Hematopoietic multipotent progenitor cell treated with erythropoietin and hydrocortisone succinate and interleukin-3 and kit ligand, for 6 days (in vitro differentiated cells): ENCODE data around the gene CX3CR1.
"Not testable (repeated sequence)": the region's sequence is repeated elsewhere in the genome, so short reads cannot be mapped to it uniquely, and the experiment has no call there.

Experiments
- DNase-seq: peaks from one replicate; pipeline ENCODE4 v3.0.0-alpha.2; 2015

Gene CX3CR1

DNA sequence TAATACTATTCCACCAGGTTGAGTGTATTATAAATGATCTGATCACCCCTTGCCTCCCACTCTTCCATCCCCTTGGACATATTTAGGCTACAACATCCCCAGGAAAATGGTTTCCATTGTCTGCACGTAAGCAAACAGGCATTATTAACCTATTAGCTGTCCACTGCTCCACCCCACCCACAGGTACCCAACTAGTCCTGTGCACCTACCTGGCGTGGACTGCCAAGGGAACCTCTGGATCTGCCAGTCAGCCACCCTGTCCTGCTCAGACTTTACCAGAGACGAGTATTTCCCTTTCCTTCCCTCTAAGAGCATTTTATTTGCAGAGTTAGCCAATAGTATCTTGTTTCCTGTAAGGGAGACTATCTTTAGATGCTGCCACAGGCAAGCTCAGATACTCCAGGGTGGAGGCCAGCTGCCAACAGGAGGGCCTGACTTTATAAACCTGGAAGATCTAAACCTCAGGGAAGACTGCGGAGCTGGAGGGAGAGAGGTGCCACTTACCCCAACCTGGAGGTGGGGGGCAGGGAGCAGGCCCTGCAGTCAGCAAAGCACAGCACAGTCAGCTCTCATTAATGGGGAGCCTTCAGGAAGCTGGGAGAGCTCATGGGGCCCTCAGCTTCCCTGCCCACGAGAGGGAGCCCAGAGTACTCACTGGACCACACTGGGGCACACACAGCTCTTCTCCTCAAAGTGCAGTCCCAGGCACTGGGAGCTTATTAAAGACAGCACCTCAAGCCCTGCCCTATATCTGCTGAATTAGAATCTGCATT, at the start of gene CX3CR1:
TSS of gene CX3CR1 (minus strand) at position 292 of the 773 bp plus-strand sequence. CDS start 13,527 bp downstream, outside the sequence.
- DNase-seq: peak; percentile 43

DNA sequence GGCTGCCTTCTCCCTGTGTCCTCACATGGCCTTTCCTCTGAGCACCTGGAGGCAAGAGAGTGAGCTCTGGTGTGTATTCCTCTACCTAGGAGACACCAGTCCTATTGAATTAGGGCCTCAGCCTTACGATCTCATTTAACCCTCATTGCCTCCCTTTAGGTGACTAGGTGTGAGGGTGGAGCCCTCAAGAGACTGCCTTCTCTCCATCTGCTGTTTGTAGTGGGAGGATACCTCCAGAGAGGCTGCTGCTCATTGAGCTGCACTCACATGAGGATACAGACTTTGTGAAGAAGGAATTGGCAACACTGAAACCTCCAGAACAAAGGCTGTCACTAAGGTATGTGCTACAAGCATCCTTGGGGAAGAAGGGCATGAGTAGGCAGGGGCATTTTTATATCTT, 49.7 kb upstream of the CX3CR1 start, which contains the start of gene CCR8:
TSS of gene CCR8 (plus strand) at position 217 of the 400 bp plus-strand sequence. CDS start 2,623 bp downstream, outside the sequence.
- no peak for DNase-seq

- no peak for DNase-seq
Measured at GRCh38 chr3:39327746-39328349, 48.0 kb upstream of the CX3CR1 start.

DNA sequence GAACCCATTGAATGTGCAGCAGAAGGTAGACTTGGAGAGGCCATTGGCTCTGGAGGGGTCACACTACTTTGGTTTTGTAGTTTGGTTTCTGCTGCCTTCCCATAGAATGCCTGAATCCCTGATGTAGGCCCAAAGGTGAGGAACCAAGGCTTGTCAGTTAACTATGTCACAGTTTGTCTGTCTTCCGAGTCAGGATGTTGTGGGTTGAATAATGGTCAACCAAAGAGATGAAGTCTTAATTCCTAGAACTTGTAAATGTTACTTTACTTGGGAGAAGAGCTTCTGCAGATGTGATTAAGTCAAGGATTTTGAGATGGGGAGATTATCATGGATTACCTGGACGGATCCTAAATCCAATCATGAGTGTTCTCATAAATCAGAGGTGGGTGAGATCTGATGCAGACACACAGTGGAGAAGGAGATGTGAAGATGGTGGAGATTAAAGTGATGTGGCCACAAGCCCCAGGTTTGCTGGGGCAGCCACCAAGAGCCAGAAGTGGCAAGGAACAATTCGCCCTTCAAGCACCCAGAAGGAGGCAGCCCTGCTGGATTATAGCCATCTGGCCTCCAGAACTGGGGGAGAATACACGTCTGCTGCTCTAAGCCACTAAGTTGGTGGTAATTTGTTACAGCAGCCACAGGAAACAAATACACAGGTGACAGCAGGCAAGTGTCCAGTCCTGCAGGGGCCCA, 47.4 kb upstream of the CX3CR1 start:
- peak; percentile 18 for DNase-seq

DNA sequence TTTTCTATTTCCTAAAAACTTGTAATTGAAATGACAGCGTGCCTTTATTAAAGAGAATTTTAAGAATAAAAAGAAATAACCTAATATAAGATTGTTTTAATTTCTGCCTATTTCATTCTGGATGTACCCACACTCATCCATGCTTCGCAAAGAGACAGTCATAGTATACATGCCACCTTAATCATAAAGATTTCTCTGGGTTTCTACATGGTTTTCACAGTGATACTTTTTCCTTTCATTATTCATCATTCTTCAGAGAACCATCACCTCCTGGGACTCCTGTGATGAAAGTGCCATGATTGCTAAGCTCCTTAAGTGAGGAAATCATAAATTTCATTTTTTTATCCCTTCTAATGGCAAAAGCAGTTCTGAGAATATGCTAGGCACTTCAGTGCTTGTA, 45.4 kb upstream of the CX3CR1 start:
- DNase-seq: no peak

DNA sequence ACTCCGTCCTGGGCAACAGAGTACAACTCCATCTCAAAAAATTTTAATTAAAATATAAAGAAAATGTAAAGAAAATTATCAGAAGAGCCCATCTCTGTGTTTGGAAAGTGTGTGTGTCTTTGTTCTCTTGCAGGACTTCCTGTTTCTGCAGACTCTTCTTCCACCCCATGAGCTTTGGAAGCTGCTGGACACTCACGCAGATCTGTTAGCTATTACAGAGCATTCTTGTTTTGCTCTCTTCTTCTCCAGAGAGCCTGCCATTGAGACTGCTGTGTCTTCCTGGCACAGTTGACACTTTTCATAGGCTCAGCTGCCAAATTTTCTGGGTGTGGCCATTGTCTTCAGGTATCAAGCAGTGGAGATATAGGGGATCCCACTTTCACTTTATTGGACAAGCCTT, 43.7 kb upstream of the CX3CR1 start:
- peak; percentile 63 for DNase-seq

DNA sequence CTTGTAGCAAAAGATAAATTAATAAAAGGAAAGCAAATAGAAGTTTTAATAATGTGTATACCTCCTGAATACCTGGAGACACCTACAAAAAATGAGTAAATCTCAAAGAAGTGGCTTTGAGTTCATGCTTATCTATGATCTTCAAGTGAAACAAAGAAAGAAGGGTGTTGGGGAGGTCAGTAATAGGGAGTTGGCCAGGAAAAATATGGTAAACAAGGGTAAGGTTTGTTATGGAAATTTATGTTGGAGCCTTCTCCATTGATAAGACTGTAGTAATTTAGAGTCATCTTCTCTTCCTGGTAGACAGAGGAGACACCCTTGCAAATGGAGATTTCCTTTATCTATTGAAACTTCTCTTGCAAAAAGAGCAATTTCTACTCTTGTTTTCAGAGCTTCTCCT, 43.1 kb upstream of the CX3CR1 start:
- peak; percentile 23 for DNase-seq

- DNase-seq: not testable (repeated sequence)
Measured at GRCh38 chr3:39322209-39322715, 42.4 kb upstream of the CX3CR1 start.

DNA sequence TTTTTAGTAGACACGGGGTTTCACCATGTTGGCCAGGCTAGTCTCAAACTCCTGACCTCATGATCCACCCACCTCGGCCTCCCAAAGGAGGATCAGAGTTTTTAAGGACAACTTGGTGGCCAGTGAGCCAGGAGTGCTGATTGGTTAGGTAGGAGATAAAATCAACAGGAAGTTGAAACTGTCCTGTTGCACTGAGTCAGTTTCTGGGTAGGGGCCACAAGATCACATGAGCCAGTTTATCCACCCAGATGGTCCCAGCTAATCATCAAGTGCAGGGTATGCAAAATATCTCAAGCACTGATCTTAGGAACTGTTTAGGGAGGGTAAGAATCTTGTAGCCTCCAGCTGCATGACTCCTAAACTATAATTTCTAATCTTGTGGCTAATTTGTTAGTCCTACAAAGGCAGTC, 41.7 kb upstream of the CX3CR1 start:
- DNase-seq: peak; percentile 72

- DNase-seq: no peak
Measured at GRCh38 chr3:39319249-39319648, 39.4 kb upstream of the CX3CR1 start.

DNA sequence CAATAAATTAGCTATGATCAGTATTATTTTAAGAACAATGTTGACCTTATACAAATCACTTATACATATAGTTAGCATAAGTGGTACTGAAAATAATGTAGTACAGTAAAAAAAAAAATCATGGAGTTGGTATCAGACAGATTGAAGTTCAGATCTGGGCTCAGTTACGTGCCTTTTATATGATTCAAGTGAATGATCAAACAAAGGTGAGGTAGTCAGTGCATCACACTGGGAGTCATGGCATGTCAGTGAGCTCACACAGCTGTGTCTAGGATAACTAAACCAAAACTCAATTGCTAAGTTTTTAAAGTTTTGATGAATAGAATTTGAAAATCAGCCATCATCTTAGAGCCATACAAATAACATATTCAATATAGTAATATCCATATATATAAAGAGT, 38.5 kb upstream of the CX3CR1 start:
- no peak for DNase-seq

DNA sequence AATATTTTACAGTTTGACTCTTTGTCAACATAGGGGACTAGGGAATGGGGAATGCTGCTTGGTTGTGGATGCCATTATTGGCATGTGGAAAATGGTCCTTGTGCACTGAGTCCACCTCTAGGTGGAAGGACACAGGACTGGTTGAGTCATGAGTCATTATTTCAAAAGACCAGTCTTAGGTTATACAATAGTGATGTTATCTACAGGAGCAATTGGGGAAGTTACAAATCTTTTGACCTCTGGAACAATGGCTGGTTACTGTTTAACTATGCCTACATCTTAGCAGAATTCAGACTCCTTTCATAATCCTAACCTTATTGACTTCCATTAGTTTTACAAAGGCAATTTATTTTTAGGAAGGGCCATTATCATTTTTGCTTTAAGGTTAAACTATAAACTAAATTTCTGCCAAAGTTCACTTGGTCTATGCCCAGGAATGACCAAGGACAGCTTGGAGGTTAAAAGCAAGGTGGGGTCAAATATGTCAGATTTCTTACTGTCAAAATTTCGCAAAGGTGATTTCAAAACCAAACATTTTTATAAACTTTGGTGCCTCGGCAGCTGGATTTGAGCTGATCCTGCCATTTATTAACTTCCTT, 37.8 kb upstream of the CX3CR1 start:
- peak; percentile 70 for DNase-seq

GRCh38 chr3:39315420-39315819, 35.6 kb upstream of the CX3CR1 start:
- no peak for DNase-seq

GRCh38 chr3:39313289-39313688, 33.5 kb upstream of the CX3CR1 start:
- no peak for DNase-seq

GRCh38 chr3:39302178-39302577, 22.3 kb upstream of the CX3CR1 start:
- no peak for DNase-seq

DNA sequence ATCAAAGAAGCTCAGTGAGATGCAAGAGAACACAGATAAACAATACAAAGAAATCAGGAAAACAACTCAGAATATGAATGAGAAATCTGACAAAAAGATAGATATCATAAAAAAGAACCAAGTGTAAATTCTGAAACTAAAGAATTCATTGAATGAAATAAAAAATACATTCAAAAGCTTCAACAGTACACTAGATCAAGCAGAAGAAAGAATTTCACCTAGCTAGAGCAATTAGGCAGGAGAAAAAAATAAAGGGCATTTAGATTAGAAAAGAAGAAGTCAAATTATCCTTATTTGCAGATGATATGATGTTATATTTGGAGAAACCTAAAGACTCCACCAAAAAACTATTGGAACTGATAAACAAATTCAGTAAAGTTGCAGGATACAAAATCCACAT, 19.4 kb upstream of the CX3CR1 start:
- no peak for DNase-seq

DNA sequence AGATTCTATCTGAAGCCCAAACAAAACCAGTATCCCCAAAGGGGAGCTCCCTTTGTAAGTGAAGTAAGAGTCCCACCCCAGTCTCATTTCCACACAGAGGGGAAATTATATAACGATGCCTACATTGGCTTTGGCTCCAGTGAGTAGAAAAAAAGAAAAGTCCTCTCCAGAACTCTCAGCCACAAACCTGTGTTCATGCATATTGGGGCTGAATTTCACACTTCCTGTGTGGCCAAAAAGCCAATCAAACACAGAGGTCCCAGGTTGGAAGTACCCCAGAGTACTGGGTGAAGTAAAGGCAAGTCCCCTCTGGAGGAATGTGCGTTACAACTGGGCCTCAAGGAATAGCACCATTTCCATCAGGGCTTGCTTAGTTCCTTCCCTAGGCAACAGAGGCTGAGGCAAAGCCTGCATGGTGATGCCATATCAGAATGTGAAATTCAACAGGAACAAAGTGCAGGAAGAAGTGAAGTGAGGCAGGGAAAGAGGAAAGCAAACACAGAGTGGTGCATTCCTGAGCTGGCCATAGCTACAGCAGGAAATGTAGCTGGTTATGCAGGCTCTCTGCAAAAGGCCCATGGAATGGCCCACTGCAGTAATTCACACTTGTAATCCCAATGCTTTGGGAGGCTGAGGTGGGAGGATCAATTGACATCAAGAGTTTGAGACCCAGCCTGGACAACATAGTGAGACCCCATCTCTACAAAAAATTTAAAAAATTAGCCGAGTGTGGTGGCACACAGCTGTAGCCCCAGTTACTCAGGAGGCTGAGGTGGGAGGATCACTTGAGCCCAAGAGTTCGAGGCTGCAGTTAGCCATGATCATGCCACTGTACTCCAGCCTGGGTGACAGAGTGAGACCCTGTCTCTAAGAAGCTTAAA, 16.6 kb upstream of the CX3CR1 start:
- no peak for DNase-seq

DNA sequence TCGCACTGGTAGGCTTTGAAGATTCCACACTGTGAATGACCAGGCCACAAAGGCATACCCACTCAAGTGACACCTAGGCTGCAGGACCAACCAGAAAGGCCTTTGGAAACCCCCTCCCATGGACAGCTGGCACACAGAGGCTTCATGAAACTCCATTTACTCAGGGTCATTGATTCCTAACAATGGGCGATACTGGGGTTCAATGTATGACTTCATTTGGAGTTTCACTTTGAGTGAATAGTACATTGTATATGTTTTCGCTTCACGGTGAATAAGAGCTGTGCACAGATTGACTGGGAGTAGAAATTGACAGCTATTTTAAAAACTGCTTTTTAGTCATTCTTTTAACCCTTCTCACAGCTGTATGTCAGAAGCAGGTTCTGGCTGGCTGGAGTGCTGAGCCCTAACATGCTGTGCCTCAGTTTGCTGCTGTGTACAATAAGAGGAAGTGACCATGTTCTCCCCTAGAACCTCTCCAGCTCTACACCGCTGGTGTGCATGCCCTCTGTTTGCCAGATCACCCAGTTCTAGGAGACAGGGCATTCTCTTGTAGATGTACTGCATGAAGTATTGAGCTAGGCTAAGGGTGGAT, 15.4 kb upstream of the CX3CR1 start:
- DNase-seq: no peak

DNA sequence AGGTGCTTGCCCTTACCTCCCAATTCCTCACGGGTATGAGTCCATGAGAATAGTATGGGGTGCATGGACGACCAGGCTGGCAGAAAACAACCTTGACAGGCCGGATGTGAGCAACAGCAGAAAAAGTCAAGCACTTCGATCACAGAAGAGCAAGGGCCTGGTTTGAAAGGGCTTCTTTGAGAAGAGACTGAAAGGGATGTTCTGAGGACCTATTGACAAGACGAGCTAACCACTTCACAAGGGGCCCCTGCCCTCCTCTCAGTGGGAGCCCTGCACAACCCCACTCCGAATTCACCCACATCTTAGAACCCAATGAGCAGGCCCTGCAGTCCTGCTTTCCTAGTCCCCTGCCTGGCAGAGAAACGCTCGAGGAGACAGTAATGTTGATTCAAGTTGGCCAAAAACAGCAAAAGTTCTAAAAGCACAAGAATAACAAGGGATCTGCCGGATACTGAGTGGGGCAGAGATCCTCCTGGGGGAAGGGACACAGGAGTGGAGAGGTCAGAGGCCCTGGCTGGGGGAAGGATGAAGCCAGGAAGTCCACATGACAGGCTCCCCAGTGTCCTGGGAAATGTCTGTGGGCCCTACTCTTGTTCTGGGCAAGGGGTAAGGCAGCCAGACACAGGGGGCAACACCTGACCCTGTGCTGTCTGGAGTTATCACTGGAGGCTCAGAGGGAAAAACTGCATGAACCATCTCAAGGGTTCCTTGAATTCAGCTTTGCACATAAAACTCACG, 14.8 kb upstream of the CX3CR1 start:
- DNase-seq: no peak

DNA sequence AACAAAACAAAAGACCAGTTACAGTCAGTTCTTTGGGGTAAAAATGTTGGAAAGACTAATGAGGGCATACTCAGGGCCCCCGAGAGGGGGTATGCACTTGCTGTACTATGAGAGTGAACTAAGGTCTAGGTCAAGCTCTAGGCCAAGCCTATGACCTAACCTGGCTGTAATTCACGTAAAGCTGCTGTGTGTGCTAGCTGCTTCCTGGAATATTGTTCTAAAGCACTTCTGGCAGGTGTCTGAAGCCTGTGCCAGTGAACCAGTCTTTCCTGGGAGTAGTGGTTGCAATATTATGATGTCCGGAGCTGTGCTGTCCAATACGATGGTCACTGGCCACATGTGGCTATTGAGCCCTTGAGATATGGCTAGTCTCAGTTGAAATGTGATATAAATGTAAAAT, 13.1 kb upstream of the CX3CR1 start:
- no peak for DNase-seq

DNA sequence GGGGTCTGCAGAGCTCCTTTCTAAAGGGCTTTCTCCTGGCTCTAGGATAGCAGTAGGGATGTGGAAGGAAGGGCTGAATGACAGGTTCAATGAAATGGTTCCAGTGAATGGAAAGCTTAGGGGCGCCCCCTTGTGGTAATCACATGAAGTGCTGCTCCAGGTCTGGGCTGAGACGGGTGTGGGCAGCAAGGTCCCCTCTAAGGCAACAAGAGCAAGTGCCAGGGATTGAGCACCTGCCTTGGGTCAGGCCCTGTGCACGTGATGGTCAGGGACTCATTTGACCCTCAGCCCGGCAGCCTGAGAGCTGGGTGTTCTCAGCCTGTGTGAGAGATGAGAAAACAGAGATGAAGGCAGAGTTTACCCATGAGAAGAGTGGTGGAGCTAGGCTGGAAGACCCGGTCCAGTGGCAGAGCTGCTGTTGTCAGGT, 12.1 kb upstream of the CX3CR1 start:
- DNase-seq: peak; percentile 86
